GM10266 (cell line): Measurements from ENCODE around the gene EHBP1L1.

Source experiments
- DNase-seq: peaks from one replicate; pipeline ENCODE4 v3.0.0; 2012; ENCODE audit errors: extremely low spot score
- CTCF ChIP-seq: IDR thresholded peaks from 2 replicates; pipeline ENCODE4 v1.5.1; 2012; ENCODE audit warnings: mild to moderate bottlenecking, low read depth; ENCODE audit not compliant: control insufficient read depth, insufficient read depth; ENCODE audit errors: missing control alignments

EHBP1L1 gene

GRCh38 chr11:65595543-65596281 lies 19.9 kb downstream of the EHBP1L1 start, which contains the start of gene KCNK7:
TSS of gene KCNK7 (minus strand) at chr11:65595800. CDS start at chr11:65595772, 28 bp downstream.
- no peak for TF ChIP-seq CTCF

GRCh38 chr11:65596520-65596919 lies 20.7 kb downstream of the EHBP1L1 start:
- no peak for DNase-seq
- no peak for TF ChIP-seq CTCF

More at GRCh38 chr11:65595543-65596281, 19.9 kb downstream of the EHBP1L1 start, which contains the start of gene KCNK7:
- no peak for DNase-seq

GRCh38 chr11:65598258-65598699 lies 22.4 kb downstream of the EHBP1L1 start:
- TF ChIP-seq CTCF: no peak
- no peak for DNase-seq

GRCh38 chr11:65599216-65599954 lies 23.5 kb downstream of the EHBP1L1 start:
- no peak for DNase-seq
- no peak for TF ChIP-seq CTCF

- no peak for TF ChIP-seq CTCF
Measured at GRCh38 chr11:65599955-65600246, 24.0 kb downstream of the EHBP1L1 start.

GRCh38 chr11:65604258-65604657 lies 28.4 kb downstream of the EHBP1L1 start:
- no peak for TF ChIP-seq CTCF
- DNase-seq: no peak

More at GRCh38 chr11:65599955-65600246, 24.0 kb downstream of the EHBP1L1 start:
- DNase-seq: no peak
